ENCODE data around the gene DOCK8. TPM values are rescaled to one million over a fixed set of nuclear protein-coding genes. Genes with fewer than 3 reads are reported as not detected.
"Not testable (repeated sequence)": the region's sequence is repeated elsewhere in the genome, so short reads cannot be mapped to it uniquely, and the experiment has no call there.

The DOCK8 gene
- total RNA-seq, 1 donor from 2014 or later: 8.3 TPM

DNA sequence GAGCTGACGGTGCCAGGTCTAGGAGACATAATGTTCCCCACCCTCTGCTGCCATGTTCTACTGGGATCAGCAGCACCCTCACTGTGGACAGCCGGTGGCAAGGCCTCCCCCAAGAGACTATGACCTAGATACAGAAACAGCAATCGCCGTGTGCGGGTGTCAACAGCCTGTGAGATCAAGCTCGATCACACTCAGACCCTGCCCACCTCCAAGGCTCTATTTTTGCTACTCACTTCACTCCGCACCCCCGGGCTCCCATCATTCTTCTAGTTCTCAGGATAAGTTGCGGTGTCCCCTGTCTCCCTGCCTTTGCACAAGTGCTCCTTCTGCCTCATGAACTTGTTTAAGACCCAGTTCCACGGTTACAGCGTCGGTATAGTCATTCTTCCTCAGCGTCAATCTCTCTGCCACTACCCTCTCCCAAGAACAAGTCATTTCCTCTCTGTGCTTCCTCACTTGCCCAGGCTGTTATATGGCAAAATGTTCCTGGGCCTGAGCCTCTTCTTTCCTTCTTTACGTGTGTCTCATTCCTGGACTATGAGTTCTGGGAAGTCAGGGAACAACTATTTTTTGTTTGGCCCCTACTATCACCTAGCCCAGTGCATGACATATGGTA lies 5.4 kb upstream of the DOCK8 start:
- Mint-ChIP-seq H3K27me3 (ENCODE audit: unreplicated experiment) (peaks cover 1% of the 10 kb centered on the region), H3K4me1 (ENCODE audit: unreplicated experiment) (peaks cover 3% of the 10 kb centered on the region), H3K4me3 (ENCODE audit: unreplicated experiment) (no peak overlapping the region), H3K9me3 (ENCODE audit: unreplicated experiment) (no peaks in the 10 kb centered on the region), H3K27ac (ENCODE audit: unreplicated experiment) (no peak overlapping the region), H3K36me3 (ENCODE audit: low read depth, unreplicated experiment) (no peaks in the 10 kb centered on the region)
- DNase-seq (ENCODE audit: low spot score): no peak
- TF ChIP-seq, protein P1, sequence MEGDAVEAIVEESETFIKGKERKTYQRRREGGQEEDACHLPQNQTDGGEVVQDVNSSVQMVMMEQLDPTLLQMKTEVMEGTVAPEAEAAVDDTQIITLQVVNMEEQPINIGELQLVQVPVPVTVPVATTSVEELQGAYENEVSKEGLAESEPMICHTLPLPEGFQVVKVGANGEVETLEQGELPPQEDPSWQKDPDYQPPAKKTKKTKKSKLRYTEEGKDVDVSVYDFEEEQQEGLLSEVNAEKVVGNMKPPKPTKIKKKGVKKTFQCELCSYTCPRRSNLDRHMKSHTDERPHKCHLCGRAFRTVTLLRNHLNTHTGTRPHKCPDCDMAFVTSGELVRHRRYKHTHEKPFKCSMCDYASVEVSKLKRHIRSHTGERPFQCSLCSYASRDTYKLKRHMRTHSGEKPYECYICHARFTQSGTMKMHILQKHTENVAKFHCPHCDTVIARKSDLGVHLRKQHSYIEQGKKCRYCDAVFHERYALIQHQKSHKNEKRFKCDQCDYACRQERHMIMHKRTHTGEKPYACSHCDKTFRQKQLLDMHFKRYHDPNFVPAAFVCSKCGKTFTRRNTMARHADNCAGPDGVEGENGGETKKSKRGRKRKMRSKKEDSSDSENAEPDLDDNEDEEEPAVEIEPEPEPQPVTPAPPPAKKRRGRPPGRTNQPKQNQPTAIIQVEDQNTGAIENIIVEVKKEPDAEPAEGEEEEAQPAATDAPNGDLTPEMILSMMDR (IDR thresholded peaks at IDR 0.05; ENCODE audit: unreplicated experiment): no peak

DNA sequence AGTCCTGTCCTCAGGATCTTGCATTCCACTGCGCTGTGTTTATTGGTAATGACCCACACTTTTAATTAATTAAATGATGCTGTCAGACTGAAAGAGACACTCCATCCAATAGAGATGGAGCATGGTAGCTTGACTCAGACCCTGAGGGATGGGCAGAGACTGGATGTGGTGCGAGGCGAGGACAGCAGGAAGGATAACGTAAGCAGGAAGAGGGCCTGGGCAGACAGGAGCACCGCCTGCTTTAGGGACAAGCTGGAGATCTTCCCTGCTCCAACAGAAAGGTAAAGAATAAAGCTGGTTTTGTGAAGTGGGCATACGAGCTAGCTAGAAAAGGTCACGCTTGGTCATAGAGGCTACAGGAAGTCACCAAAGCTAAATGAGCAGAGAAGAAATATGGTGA lies 3.6 kb upstream of the DOCK8 start:
- Mint-ChIP-seq H3K27ac (ENCODE audit: unreplicated experiment) (no peak overlapping the region), H3K27me3 (ENCODE audit: unreplicated experiment) (no peaks in the 10 kb centered on the region), H3K36me3 (ENCODE audit: low read depth, unreplicated experiment) (no peaks in the 10 kb centered on the region), H3K9me3 (ENCODE audit: unreplicated experiment) (no peaks in the 10 kb centered on the region), H3K4me3 (ENCODE audit: unreplicated experiment) (no peak overlapping the region), H3K4me1 (ENCODE audit: unreplicated experiment) (peaks cover 3% of the 10 kb centered on the region)
- no peak for DNase-seq (ENCODE audit: low spot score)
- TF ChIP-seq, protein P1 (IDR thresholded peaks at IDR 0.05; ENCODE audit: unreplicated experiment): no peak

DNA sequence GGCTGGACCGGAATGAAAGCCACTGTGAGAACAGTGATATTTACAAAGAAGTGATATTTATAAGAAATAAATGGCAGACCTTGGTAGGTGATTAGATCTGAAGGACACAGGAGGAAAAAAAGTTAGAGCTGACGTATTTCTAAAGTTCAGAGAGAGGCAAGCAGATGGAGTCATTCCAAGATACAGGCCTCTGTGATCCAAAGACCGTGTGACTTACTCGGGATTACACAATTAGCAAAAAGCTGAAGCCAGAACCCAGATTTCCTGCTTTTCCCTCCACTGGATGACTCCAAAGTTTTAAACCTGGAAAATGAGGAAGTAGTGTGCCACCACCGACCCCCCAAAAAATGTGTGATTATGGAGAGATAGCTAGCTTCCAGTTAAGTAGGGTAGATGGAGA lies 3.1 kb upstream of the DOCK8 start:
- no peaks in the 10 kb centered on the region for H3K27me3 Mint-ChIP-seq (ENCODE audit: unreplicated experiment)
- no peak overlapping the region for H3K4me3 Mint-ChIP-seq (ENCODE audit: unreplicated experiment)
- TF ChIP-seq, protein P1 (IDR thresholded peaks at IDR 0.05; ENCODE audit: unreplicated experiment): no peak
- H3K9me3 Mint-ChIP-seq (ENCODE audit: unreplicated experiment): no peaks in the 10 kb centered on the region
- H3K27ac Mint-ChIP-seq (ENCODE audit: unreplicated experiment): no peak overlapping the region
- no peaks in the 10 kb centered on the region for H3K36me3 Mint-ChIP-seq (ENCODE audit: low read depth, unreplicated experiment)
- peaks cover 3% of the 10 kb centered on the region for H3K4me1 Mint-ChIP-seq (ENCODE audit: unreplicated experiment)
- no peak for DNase-seq (ENCODE audit: low spot score)

DNA sequence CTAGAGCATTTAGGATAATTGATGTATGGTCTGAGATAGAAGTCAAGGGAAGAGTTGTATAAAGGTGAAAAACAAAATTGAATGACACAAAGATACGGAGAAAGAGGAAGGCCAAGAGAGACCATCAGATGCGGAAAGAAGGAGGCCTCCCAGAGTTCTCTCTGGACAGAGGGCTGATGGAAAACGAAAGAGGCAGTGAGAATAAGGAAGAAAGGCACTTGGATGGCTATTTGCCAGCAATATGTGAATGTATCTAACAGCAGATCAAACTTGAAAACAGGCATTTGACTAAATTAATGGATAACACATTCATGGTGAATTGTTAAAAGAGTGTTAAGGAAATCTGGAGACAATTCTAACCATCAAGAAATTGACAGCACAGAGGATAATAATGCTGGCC lies 2.4 kb upstream of the DOCK8 start:
- Mint-ChIP-seq H3K27ac (ENCODE audit: unreplicated experiment) (no peak overlapping the region), H3K4me3 (ENCODE audit: unreplicated experiment) (no peak overlapping the region), H3K9me3 (ENCODE audit: unreplicated experiment) (no peaks in the 10 kb centered on the region), H3K4me1 (ENCODE audit: unreplicated experiment) (peaks cover 3% of the 10 kb centered on the region), H3K27me3 (ENCODE audit: unreplicated experiment) (no peaks in the 10 kb centered on the region), H3K36me3 (ENCODE audit: low read depth, unreplicated experiment) (no peaks in the 10 kb centered on the region)
- DNase-seq (ENCODE audit: low spot score): no peak
- TF ChIP-seq, protein P1 (IDR thresholded peaks at IDR 0.05; ENCODE audit: unreplicated experiment): no peak

DNA sequence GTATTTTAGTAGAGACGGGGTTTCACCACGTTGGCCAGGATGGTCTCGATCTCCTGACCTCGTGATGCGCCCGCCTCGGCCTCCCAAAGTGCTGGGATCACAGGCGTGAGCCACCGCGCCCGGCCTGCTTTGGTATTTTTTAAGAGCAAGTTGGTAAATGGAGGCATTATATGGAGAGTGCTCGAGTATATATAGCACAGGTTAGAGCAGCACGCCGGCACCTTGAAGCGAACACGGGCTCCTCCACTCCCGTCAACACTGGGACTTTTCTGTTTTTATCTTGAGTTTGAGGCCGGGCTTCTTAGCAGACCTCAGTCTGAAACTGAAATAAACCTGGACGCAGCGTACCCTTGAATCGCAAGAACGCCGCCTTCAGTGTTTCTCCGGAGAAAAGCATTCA lies 764 bp upstream of the DOCK8 start:
- not testable (repeated sequence) for DNase-seq (ENCODE audit: low spot score); H3K9me3 Mint-ChIP-seq (ENCODE audit: unreplicated experiment); H3K27ac Mint-ChIP-seq (ENCODE audit: unreplicated experiment); H3K4me1 Mint-ChIP-seq (ENCODE audit: unreplicated experiment); H3K36me3 Mint-ChIP-seq (ENCODE audit: low read depth, unreplicated experiment); H3K27me3 Mint-ChIP-seq (ENCODE audit: unreplicated experiment); H3K4me3 Mint-ChIP-seq (ENCODE audit: unreplicated experiment)

Measured in endothelial cell (in vitro differentiated cells).